ENCODE measurements around the gene ROBO2.

The ROBO2 gene

GRCh38 chr3:77052051-77052501 is 12.2 kb downstream of the ROBO2 start:
- no peak overlapping the region for H3K4me3 ChIP-seq (ENCODE audit: low read depth, low read length)
- TF ChIP-seq, protein P1, sequence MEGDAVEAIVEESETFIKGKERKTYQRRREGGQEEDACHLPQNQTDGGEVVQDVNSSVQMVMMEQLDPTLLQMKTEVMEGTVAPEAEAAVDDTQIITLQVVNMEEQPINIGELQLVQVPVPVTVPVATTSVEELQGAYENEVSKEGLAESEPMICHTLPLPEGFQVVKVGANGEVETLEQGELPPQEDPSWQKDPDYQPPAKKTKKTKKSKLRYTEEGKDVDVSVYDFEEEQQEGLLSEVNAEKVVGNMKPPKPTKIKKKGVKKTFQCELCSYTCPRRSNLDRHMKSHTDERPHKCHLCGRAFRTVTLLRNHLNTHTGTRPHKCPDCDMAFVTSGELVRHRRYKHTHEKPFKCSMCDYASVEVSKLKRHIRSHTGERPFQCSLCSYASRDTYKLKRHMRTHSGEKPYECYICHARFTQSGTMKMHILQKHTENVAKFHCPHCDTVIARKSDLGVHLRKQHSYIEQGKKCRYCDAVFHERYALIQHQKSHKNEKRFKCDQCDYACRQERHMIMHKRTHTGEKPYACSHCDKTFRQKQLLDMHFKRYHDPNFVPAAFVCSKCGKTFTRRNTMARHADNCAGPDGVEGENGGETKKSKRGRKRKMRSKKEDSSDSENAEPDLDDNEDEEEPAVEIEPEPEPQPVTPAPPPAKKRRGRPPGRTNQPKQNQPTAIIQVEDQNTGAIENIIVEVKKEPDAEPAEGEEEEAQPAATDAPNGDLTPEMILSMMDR (conservative IDR thresholded peaks at IDR 0.05; ENCODE audit: low read depth, low read length), result no peak
- DNase-seq (ENCODE audit: low read depth), result no peak

- TF ChIP-seq, protein P1 (conservative IDR thresholded peaks at IDR 0.05; ENCODE audit: low read depth, low read length), result no peak
- no peak overlapping the region for H3K4me3 ChIP-seq (ENCODE audit: low read depth, low read length)
- no peak for DNase-seq (ENCODE audit: low read depth)
Measured at GRCh38 chr3:77052733-77053670, 13.1 kb downstream of the ROBO2 start.

- TF ChIP-seq, protein P1 (conservative IDR thresholded peaks at IDR 0.05; ENCODE audit: low read depth, low read length), result no peak
- no peak overlapping the region for H3K4me3 ChIP-seq (ENCODE audit: low read depth, low read length)
- peak; percentile 6 for DNase-seq (ENCODE audit: low read depth)
Measured at GRCh38 chr3:77053795-77054194, 13.9 kb downstream of the ROBO2 start.

- H3K4me3 ChIP-seq (ENCODE audit: low read depth, low read length), result no peak overlapping the region
- peak; percentile 13 for DNase-seq (ENCODE audit: low read depth)
- TF ChIP-seq, protein P1 (conservative IDR thresholded peaks at IDR 0.05; ENCODE audit: low read depth, low read length), result no peak
Measured at GRCh38 chr3:77055841-77056341, 16.0 kb downstream of the ROBO2 start.

- TF ChIP-seq, protein P1 (conservative IDR thresholded peaks at IDR 0.05; ENCODE audit: low read depth, low read length), result no peak
- DNase-seq (ENCODE audit: low read depth), result no peak
- H3K4me3 ChIP-seq (ENCODE audit: low read depth, low read length), result no peak overlapping the region
Measured at GRCh38 chr3:77059354-77059753, 19.5 kb downstream of the ROBO2 start.

DNA sequence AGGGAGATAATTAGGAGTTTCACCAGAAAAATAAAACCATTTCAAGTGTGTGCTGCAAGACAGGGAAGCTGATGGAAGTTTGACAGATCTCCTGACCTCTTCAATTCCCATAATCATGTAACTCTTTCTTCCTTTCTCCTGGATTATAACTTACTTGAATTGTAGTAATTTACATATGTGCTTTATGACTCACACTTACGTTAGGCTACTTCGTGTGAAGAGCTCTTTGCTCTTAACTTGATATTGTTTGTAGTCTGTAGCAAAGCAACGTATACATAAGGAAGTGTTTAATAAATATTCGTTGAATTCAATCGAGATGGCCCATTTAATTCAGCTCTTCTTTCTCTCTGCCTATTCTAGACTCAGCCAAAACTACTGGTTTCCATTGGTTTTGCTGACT is 23.5 kb downstream of the ROBO2 start:
- H3K4me3 ChIP-seq (ENCODE audit: low read depth, low read length), result no peak overlapping the region
- TF ChIP-seq, protein P1 (conservative IDR thresholded peaks at IDR 0.05; ENCODE audit: low read depth, low read length), result no peak
- no peak for DNase-seq (ENCODE audit: low read depth)

Measured in choroid plexus epithelial cell (primary cell).